GM12864 (cell line): ENCODE results near the gene CUBN.

ENCODE experiments used
- DNase-seq: peaks from one replicate; pipeline ENCODE4 v3.0.0-alpha.2; 2011; ENCODE audit warnings: low read depth
- H3K4me3 ChIP-seq: 2 replicates; pipeline ENCODE4 v1.5.1; 2011; ENCODE audit warnings: mild to moderate bottlenecking, low read depth, low read length, control low read depth
- CTCF ChIP-seq: IDR thresholded peaks from 2 replicates; pipeline ENCODE4 v1.5.1; 2011; ENCODE audit warnings: low read depth, mild to moderate bottlenecking, moderate library complexity, low read length, control low read depth, inconsistent platforms; ENCODE audit errors: missing control alignments

CUBN gene

GRCh38 chr10:17001961-17002749 lies 127.5 kb downstream of the CUBN start:
- no peak for DNase-seq
- H3K4me3 ChIP-seq: no peak overlapping the region
- TF ChIP-seq CTCF: no peak

- no peak overlapping the region for H3K4me3 ChIP-seq
- DNase-seq: no peak
- TF ChIP-seq CTCF: no peak
Observed at GRCh38 chr10:17001297-17001744, 128.3 kb downstream of the CUBN start.

- no peak for TF ChIP-seq CTCF
- no peak for DNase-seq
- no peak overlapping the region for H3K4me3 ChIP-seq
Observed at GRCh38 chr10:16999665-17000451, 129.8 kb downstream of the CUBN start.

- no peak overlapping the region for H3K4me3 ChIP-seq
- TF ChIP-seq CTCF: no peak
- no peak for DNase-seq
Observed at GRCh38 chr10:16996530-16996964, 133.1 kb downstream of the CUBN start.

- TF ChIP-seq CTCF: no peak
- no peak overlapping the region for H3K4me3 ChIP-seq
- DNase-seq: no peak
Observed at GRCh38 chr10:16995867-16996529, 133.6 kb downstream of the CUBN start.

- no peak for DNase-seq
- TF ChIP-seq CTCF: no peak
- no peak overlapping the region for H3K4me3 ChIP-seq
Observed at GRCh38 chr10:16993186-16993585, 136.4 kb downstream of the CUBN start.
